MM.1S (cell line): Measurements from ENCODE around the gene TPM3.
A peak's percentile ranks its signal among the peaks of the same experiment; 100 is the strongest.

Experiments used
- DNase-seq: peaks from one replicate; pipeline ENCODE4 v3.0.0-alpha.2; 2015
- H2AFZ ChIP-seq: fragments of 300-600 bp; sonication (generic); 2 replicates; pipeline ENCODE4 v1.6.0; 2016; ENCODE audit warnings: antibody characterized with exemption, low read length
- H3F3A ChIP-seq: fragments of 300-600 bp; sonication (generic); 2 replicates; pipeline ENCODE4 v1.6.1; 2016; ENCODE audit warnings: mild to moderate bottlenecking, antibody characterized with exemption, low read length, moderate library complexity, mixed read lengths; ENCODE audit not compliant: insufficient read depth
- H3K27ac ChIP-seq: fragments of 300-600 bp; sonication (generic); 2 replicates; pipeline ENCODE4 v1.5.1; 2016; ENCODE audit warnings: mild to moderate bottlenecking, low read length
- H3K27me3 ChIP-seq: fragments of 300-600 bp; sonication (generic); replicated peaks from 2 replicates; pipeline ENCODE4 v1.6.0; 2016; ENCODE audit warnings: low read length; ENCODE audit not compliant: insufficient read depth
- H3K36me3 ChIP-seq: fragments of 300-600 bp; sonication (generic); replicated peaks from 2 replicates; pipeline ENCODE4 v1.6.1; 2016; ENCODE audit warnings: mild to moderate bottlenecking, low read length, mixed read lengths; ENCODE audit not compliant: insufficient read depth
- H3K4me1 ChIP-seq: fragments of 300-600 bp; sonication (generic); 2 replicates; pipeline ENCODE4 v1.6.1; 2016; ENCODE audit warnings: low read length, mixed read lengths
- H3K4me2 ChIP-seq: fragments of 300-600 bp; sonication (generic); 2 replicates; pipeline ENCODE4 v1.6.0; 2016; ENCODE audit warnings: low read depth, low read length
- H3K4me3 ChIP-seq: fragments of 300-600 bp; sonication (generic); 2 replicates; pipeline ENCODE4 v1.5.1; 2016; ENCODE audit warnings: low read length, mixed read lengths
- H3K79me2 ChIP-seq: fragments of 300-600 bp; sonication (generic); 2 replicates; pipeline ENCODE4 v1.6.1; 2016; ENCODE audit warnings: mixed run types, low read length, mixed read lengths
- H3K9ac ChIP-seq: fragments of 300-600 bp; sonication (generic); 2 replicates; pipeline ENCODE4 v1.6.1; 2016; ENCODE audit warnings: low read length, mixed read lengths
- H3K9me2 ChIP-seq: fragments of 300-600 bp; sonication (generic); replicated peaks from 2 replicates; pipeline ENCODE4 v1.6.1; 2016; ENCODE audit warnings: mild to moderate bottlenecking, low read length, mixed read lengths; ENCODE audit not compliant: insufficient read depth
- H3K9me3 ChIP-seq: fragments of 300-600 bp; sonication (generic); replicated peaks from 2 replicates; pipeline ENCODE4 v1.6.1; 2016; ENCODE audit warnings: mild to moderate bottlenecking, low read length, mixed read lengths; ENCODE audit not compliant: insufficient read depth
- H4K20me1 ChIP-seq: fragments of 300-600 bp; sonication (generic); 2 replicates; pipeline ENCODE4 v1.6.1; 2016; ENCODE audit warnings: mild to moderate bottlenecking, low read length, moderate library complexity, mixed read lengths; ENCODE audit not compliant: insufficient read depth
- EZH2 ChIP-seq: fragments of 300-600 bp; sonication (generic); optimal IDR thresholded peaks from 2 replicates; pipeline ENCODE3; 2017; ENCODE audit warnings: low read depth, mild to moderate bottlenecking, antibody characterized with exemption, low read length, mixed read lengths
- EZH2phosphoT487 ChIP-seq: fragments of 300-600 bp; sonication (generic); IDR thresholded peaks from 2 replicates; pipeline ENCODE4 v1.6.1; 2018; ENCODE audit warnings: antibody characterized with exemption, low read length
- TF ChIP-seq, protein P1 (sequence below): fragments of 300-600 bp; sonication (generic); IDR thresholded peaks from 2 replicates; pipeline ENCODE4 v1.5.1; 2016; ENCODE audit warnings: antibody characterized with exemption, low read length, mixed read lengths

TPM3 gene

DNA sequence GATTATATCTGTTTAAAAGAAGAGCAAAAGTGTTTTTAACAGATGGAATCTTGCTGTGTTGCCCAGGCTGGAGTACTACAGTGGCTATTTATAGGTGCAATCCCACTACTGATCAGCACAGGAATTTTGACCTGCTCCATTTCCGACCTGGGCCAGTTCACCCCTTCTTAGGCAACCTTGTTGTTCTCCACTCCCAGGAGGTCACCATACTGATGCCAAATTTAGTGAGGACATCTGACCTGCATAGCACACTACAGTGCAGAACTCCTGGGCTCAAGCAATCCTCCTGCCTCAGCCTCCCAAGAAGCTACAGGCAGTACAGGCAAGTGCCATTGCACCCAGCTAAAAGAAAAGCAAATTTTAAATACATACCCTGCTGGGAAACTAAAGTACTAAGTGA is 25.7 kb downstream of the TPM3 start:
- TF ChIP-seq, protein P1, sequence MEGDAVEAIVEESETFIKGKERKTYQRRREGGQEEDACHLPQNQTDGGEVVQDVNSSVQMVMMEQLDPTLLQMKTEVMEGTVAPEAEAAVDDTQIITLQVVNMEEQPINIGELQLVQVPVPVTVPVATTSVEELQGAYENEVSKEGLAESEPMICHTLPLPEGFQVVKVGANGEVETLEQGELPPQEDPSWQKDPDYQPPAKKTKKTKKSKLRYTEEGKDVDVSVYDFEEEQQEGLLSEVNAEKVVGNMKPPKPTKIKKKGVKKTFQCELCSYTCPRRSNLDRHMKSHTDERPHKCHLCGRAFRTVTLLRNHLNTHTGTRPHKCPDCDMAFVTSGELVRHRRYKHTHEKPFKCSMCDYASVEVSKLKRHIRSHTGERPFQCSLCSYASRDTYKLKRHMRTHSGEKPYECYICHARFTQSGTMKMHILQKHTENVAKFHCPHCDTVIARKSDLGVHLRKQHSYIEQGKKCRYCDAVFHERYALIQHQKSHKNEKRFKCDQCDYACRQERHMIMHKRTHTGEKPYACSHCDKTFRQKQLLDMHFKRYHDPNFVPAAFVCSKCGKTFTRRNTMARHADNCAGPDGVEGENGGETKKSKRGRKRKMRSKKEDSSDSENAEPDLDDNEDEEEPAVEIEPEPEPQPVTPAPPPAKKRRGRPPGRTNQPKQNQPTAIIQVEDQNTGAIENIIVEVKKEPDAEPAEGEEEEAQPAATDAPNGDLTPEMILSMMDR: no peak
- TF ChIP-seq EZH2phosphoT487 (no peak), EZH2 (no peak)
- H3F3A ChIP-seq: no peaks in the 10 kb centered on the region
- H3K79me2 ChIP-seq: peaks cover 78% of the 10 kb centered on the region
- no peaks in the 10 kb centered on the region for H3K9me2 ChIP-seq
- DNase-seq: no peak
- no peak overlapping the region for H3K4me3 ChIP-seq
- no peaks in the 10 kb centered on the region for H3K27me3 ChIP-seq
- peaks cover under 1% of the 10 kb centered on the region; the same call in 1 of the 2 replicates for H4K20me1 ChIP-seq
- H3K9me3 ChIP-seq: no peaks in the 10 kb centered on the region
- no peak overlapping the region for H3K4me2 ChIP-seq
- no peak overlapping the region for H3K9ac ChIP-seq
- no peak overlapping the region for H3K27ac ChIP-seq
- H3K36me3 ChIP-seq: peaks cover 46% of the 10 kb centered on the region
- no peak overlapping the region for H2AFZ ChIP-seq
- H3K4me1 ChIP-seq: no peaks in the 10 kb centered on the region

DNA sequence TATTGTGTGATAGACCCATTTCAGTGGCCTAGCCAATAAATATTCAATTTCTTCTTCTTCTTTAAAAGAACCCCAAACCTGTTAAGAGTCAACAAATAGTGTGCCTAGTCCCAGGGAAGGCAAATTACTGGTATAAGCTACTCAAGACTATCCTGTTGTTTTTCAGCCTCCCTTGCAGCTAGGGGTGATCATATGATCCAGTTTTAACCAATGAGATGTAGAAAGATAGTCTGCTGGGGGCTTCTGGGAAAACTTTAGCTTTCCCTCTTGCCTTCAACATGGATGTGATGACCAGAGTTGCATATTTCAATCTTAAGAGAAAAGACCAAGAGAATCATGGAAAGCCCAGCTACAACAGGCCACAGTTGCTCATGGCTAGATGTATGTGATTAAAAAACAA is 32.3 kb downstream of the TPM3 start:
- Histone ChIP-seq H3K27me3 (no peaks in the 10 kb centered on the region), H3K9me2 (no peaks in the 10 kb centered on the region), H4K20me1 (peaks cover 13% of the 10 kb centered on the region), H3K36me3 (peaks cover 21% of the 10 kb centered on the region; the same call in 1 of the 2 replicates), H3K4me3 (no peak overlapping the region), H3F3A (peaks cover 22% of the 10 kb centered on the region), H3K4me2 (no peak overlapping the region), H3K27ac (no peak overlapping the region), H3K9ac (no peak overlapping the region), H3K9me3 (no peaks in the 10 kb centered on the region), H3K4me1 (peaks cover 24% of the 10 kb centered on the region), H2AFZ (no peak overlapping the region), H3K79me2 (peaks cover 58% of the 10 kb centered on the region)
- TF ChIP-seq EZH2phosphoT487: no peak
- no peak for TF ChIP-seq EZH2
- TF ChIP-seq, protein P1: no peak
- DNase-seq: no peak

DNA sequence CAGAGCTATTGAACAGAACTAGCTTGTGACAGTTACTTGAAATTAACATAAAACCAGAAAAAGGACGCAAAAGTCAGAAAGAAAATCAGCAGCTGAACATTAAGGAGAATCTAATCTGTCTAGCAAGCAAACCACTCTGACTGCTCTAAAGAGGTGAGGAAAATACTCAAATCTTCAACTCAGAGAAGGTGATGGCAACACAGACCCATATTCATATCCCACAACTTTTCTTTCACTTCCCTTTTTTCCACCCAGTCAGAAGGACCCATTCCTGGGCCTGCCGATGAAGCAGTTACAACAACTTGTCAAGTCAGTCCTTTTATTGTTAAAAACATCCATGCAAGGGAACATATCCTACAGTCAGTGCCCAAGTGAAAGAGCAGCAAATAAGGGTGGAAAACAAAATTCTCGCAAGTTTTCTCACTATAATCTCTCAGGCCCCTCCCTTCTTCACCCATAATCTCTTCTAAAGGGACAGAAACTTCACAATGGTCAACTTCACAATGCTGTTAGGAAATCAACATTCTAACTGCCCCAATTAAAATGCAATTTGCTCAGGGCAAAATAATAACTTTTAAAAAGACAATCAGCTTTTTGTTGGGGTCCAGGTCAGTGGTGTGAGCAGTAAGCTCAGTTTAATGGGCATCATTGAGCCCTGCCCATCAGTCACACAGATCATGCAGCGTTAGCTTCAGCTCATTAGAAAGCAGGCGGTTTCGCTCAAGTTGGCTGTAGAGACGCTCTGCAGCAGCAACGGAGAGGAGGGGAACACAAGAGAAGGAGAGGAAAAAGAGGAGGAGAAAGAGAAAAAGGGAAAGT is 33.4 kb downstream of the TPM3 start:
- Histone ChIP-seq H3K27me3 (no peaks in the 10 kb centered on the region), H3K9me3 (no peaks in the 10 kb centered on the region), H3K4me3 (no peak overlapping the region), H3K36me3 (peaks cover 15% of the 10 kb centered on the region; the same call in 1 of the 2 replicates), H3K4me2 (no peak overlapping the region), H3K9ac (no peak overlapping the region), H3K4me1 (peaks cover 24% of the 10 kb centered on the region), H3K27ac (peak overlapping the region; percentile 15; the same call in 1 of the 2 replicates), H3F3A (peaks cover 22% of the 10 kb centered on the region), H3K79me2 (peaks cover 50% of the 10 kb centered on the region), H4K20me1 (peaks cover 13% of the 10 kb centered on the region), H2AFZ (no peak overlapping the region), H3K9me2 (no peaks in the 10 kb centered on the region)
- TF ChIP-seq EZH2: no peak
- TF ChIP-seq EZH2phosphoT487: no peak
- TF ChIP-seq, protein P1: no peak
- DNase-seq: no peak
